Kidney epithelial cell (primary cell): ENCODE data around the gene NACC2. TPM values are rescaled to one million over a fixed set of nuclear protein-coding genes. Genes with fewer than 3 reads are reported as not detected.
A peak's percentile ranks its signal among the peaks of the same experiment; 100 is the strongest.

Experiments used
- DNase-seq: peaks from one replicate; pipeline ENCODE4 v3.0.0-alpha.2; 2010; ENCODE audit warnings: low read depth
- H3K27me3 ChIP-seq: 2 replicates; pipeline ENCODE4 v1.6.0; 2011; ENCODE audit warnings: low read length; ENCODE audit not compliant: control insufficient read depth, insufficient read depth
- H3K36me3 ChIP-seq: 2 replicates; pipeline ENCODE4 v1.5.1; 2011; ENCODE audit warnings: low read length; ENCODE audit not compliant: control insufficient read depth, insufficient read depth
- H3K4me3 ChIP-seq: 2 replicates; pipeline ENCODE4 v1.5.1; 2011; ENCODE audit warnings: low read depth, mild to moderate bottlenecking, control low read depth, low read length
- total RNA-seq: library from RNA; depleted of rRNA; stranded (reverse); fragments of >200 nt; gene quantifications from 2 replicates; pipeline ENCODE4 v1.2.3, GENCODE V29; 2015
- TF ChIP-seq, protein P1 (sequence below): IDR thresholded peaks from 2 replicates; pipeline ENCODE4 v1.5.1; 2011; ENCODE audit warnings: mild to moderate bottlenecking, moderate library complexity, low read length, control low read depth, inconsistent platforms; ENCODE audit not compliant: insufficient read depth, poor library complexity, severe bottlenecking

Gene NACC2
- total RNA-seq, 1 donor from 2014 or later: 26.0 TPM

DNA sequence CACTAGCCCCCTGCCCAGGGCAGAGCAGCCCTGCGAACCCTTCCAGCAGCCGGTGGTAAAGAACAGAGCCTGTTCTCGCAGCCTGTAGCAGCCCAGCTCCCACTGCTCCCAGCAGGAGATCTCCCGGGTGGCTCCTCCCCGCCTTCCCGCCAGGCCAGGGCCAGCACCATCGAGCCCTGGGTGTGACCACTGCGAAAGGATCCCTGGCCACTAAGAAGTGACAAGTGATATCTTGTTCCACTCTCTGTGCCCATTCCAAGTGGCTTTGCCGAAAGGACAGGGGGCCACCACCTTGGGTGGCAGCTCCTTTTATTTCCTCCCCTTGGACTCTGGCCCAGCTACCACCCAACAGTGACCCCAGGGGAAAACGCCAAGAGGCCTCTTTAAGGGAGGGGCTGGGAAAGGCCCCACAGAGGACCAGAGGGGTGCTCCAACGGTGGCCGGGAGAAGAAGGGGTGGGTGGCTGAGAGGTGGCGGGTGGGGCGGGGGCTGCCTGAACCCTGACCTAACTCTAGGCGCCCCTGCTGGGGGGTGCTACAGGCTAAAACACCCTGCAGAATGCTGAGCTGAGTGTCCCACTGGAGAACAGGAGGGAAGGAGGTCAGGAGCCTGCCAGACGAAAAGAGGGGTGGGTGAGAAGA, 1.6 kb downstream of the NACC2 start:
- DNase-seq: no peak
- Histone ChIP-seq H3K36me3 (no peaks in the 10 kb centered on the region), H3K4me3 (peak overlapping the region; percentile 58), H3K27me3 (peaks cover 2% of the 10 kb centered on the region)
- TF ChIP-seq, protein P1, sequence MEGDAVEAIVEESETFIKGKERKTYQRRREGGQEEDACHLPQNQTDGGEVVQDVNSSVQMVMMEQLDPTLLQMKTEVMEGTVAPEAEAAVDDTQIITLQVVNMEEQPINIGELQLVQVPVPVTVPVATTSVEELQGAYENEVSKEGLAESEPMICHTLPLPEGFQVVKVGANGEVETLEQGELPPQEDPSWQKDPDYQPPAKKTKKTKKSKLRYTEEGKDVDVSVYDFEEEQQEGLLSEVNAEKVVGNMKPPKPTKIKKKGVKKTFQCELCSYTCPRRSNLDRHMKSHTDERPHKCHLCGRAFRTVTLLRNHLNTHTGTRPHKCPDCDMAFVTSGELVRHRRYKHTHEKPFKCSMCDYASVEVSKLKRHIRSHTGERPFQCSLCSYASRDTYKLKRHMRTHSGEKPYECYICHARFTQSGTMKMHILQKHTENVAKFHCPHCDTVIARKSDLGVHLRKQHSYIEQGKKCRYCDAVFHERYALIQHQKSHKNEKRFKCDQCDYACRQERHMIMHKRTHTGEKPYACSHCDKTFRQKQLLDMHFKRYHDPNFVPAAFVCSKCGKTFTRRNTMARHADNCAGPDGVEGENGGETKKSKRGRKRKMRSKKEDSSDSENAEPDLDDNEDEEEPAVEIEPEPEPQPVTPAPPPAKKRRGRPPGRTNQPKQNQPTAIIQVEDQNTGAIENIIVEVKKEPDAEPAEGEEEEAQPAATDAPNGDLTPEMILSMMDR: no peak

DNA sequence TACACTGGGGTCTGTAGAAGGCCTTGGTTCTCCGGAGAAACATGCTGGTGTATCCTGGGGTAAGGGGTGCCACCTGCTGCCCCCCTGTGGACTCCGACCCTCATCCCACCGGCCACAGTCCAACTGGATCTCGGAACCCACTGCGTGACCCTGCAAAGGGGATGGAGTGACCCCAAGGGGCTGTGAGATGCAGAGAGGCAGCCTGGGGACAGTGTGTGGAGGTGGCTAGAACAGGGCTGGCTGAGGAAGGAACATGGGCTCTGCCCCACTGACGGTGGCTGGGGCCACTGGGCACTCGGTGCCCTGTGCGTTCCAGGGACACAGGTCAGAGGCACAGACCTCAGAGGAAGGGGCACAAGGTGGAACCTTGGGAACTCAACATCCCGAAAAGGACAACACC, 2.3 kb downstream of the NACC2 start:
- H3K36me3 ChIP-seq: no peaks in the 10 kb centered on the region
- TF ChIP-seq, protein P1: no peak
- H3K27me3 ChIP-seq: no peaks in the 10 kb centered on the region
- H3K4me3 ChIP-seq: no peak overlapping the region
- no peak for DNase-seq

DNA sequence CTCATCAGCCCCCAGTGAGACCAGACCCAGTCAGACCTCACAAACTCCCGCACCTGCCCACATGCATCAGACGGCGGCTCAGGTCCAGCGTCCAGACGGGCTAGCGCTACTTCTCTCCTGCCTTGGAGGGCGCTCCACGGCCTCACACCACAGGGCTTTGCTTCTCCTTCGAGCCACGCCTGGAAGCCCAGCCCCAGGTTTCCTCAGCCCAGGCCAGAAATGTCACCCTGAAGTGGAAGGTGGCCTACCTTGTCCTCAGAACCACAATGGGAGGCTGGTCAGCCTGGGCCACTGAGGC, 2.8 kb downstream of the NACC2 start:
- no peak for DNase-seq
- no peaks in the 10 kb centered on the region for H3K27me3 ChIP-seq
- H3K4me3 ChIP-seq: no peak overlapping the region
- TF ChIP-seq, protein P1: no peak
- H3K36me3 ChIP-seq: no peaks in the 10 kb centered on the region

DNA sequence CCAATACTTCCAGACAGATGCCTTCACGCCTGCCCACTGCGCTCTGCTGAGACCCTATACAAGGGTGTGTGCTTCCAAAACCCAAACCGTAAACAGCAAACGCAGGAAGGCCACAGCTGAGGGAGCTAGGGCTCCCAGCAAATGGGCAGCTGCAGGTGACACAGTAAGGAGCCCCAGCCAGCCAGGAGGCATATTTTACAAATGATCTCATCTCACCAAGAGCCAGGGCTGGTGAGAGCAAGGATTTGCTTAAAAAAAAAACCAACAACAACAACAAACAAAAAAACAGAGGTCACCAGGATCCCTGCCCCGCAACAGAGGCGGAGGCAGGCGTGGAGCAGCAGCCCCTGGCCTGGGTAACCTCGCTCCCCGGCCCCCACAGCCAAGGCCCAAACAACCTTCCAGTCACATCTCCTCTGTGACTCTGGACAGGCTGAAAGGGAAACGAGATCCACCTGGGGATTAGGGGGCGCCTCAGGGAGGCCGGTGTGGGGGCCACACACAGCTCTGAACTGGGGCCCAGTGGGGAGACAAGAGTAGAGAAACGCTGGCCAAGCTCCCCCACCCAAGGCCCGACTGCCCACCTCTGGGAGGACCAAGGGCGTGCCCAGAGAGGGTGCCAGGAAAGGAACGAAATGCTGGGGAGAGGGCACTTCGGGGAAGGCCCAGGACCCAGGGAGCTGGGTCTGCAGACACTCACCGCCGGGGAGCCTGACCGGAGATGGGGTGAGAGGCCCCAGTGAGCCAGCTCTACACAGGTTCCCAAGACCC, 3.3 kb downstream of the NACC2 start:
- DNase-seq: no peak
- Histone ChIP-seq H3K36me3 (no peaks in the 10 kb centered on the region), H3K4me3 (no peak overlapping the region), H3K27me3 (no peaks in the 10 kb centered on the region)
- TF ChIP-seq, protein P1: no peak

DNA sequence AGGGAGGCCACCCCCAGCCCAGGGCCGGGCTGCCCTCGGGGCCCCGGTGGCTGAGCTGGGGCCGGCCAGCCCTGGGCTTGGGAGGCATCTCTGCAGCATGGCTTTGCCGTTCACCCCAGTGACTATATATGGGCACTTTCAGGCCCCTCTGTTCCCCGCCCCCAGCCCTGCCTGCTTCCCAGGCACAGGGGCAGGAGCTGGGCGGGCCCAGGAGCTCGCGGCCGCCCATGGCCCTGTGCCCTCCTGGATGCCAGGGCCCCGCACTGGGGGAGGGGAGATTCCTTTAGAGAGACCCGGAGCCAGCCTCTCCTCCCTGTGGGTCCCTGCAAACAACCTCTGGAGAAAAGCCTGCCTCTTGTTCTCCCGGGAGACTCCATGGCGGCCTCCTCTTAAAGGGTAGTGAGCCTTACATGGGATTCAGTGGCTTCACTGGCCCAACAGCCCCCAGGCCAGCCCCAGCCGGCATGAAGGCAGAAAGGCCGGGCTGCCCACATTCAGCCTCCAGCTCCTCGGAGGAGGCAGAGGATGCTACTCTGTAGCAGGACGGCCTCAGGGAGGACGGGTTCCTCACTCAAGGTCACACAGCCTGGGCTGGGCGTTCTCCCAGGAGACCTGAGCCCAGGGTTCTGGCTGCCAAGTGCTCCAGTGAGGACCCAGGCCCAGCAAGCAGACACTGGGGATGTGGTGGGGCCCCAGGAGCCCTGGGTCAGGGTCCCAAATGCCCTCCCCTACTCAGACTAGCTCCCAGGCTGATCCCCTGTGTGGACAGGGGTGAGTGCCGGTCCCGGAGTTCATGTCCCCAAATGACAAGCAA, 4.1 kb downstream of the NACC2 start:
- Histone ChIP-seq H3K27me3 (no peaks in the 10 kb centered on the region), H3K4me3 (no peak overlapping the region), H3K36me3 (no peaks in the 10 kb centered on the region)
- DNase-seq: no peak
- TF ChIP-seq, protein P1: no peak
